Measurements from ENCODE around the gene KRTAP10-2. TPM values are rescaled to one million over a fixed set of nuclear protein-coding genes. Genes with fewer than 3 reads are reported as not detected.

KRTAP10-2 gene
- total RNA-seq, 4 donors from 2014 or later = not detected

DNA sequence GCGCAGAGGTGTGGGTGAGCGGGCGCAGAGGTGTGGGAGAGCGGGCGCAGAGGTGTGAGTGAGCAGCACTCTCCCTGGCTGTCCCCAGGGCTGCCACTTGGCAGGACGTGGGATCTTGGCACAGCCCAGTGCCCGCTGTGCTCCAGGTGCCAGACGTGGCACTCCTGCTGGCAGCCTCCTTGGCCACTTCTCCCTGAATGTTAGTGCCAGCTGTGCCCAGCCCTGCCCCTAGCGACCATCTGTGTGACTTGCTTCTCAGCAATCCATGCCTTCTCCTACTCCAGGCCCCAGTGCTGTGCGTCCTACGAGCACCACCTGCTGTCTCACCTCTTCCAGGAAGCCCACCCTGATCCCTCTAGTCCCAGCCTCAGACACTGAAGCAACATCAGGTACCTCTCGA is 41.8 kb downstream of the KRTAP10-2 start:
- peak in 2 of 3 donors; percentile 71 to 75 for DNase-seq
- Histone ChIP-seq H3K4me1 (peaks cover 0 to 10% (median 6%) of the 10 kb centered on the region in 4 donors), H3K36me3 (no peaks in the 10 kb centered on the region), H3K9me3 (no peaks in the 10 kb centered on the region), H3K27me3 (no peaks in the 10 kb centered on the region), H3K27ac (no peak overlapping the region), H3K4me3 (no peak overlapping the region)
- TF ChIP-seq, protein P1, sequence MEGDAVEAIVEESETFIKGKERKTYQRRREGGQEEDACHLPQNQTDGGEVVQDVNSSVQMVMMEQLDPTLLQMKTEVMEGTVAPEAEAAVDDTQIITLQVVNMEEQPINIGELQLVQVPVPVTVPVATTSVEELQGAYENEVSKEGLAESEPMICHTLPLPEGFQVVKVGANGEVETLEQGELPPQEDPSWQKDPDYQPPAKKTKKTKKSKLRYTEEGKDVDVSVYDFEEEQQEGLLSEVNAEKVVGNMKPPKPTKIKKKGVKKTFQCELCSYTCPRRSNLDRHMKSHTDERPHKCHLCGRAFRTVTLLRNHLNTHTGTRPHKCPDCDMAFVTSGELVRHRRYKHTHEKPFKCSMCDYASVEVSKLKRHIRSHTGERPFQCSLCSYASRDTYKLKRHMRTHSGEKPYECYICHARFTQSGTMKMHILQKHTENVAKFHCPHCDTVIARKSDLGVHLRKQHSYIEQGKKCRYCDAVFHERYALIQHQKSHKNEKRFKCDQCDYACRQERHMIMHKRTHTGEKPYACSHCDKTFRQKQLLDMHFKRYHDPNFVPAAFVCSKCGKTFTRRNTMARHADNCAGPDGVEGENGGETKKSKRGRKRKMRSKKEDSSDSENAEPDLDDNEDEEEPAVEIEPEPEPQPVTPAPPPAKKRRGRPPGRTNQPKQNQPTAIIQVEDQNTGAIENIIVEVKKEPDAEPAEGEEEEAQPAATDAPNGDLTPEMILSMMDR (IDR thresholded peaks at IDR 0.05) = peak in 3 of 6 experiments; percentile 55 to 58 (median 55)
- no peak for TF ChIP-seq POLR2A (IDR thresholded peaks at IDR 0.05)

DNA sequence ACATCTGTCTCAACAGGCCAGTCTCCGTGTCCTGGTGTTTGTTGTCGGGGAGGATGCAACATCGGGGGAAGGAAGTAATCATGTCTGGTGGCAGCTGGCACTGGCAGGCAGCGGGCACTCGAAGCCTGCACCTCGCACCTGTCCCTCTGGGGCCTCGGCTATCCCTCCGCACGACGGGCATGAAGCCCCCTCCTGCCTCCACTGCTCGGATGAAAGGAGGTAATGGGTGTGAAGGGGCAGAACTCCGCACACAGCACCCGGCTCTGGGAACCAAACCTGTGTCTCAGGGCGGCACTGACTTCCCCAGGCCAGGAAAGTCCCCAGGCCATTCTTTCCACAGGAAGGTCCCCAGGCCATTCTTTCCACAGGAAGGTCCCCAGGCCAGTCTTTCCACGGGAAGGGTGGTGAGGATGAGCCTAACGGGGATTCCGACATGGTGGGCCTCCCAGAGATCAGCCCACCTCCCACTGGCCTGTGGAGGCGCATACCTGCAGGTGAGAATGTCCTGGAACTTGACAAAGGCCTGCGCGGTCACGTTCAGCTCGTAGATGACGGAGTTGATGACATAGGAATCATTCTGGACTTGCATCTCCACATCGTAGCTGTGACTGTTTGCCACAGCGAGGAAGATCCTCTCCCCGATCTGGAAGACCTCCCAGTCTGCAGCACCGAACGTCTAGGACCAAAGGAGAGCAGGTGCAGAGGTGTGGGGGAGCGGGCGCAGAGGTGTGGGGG is 42.4 kb downstream of the KRTAP10-2 start:
- Histone ChIP-seq H3K4me1 (peaks cover 0 to 10% (median 6%) of the 10 kb centered on the region in 4 donors), H3K36me3 (no peaks in the 10 kb centered on the region), H3K9me3 (no peaks in the 10 kb centered on the region), H3K27me3 (no peaks in the 10 kb centered on the region), H3K27ac (no peak overlapping the region), H3K4me3 (no peak overlapping the region)
- TF ChIP-seq POLR2A (IDR thresholded peaks at IDR 0.05) = no peak
- TF ChIP-seq, protein P1 (IDR thresholded peaks at IDR 0.05) = no peak
- DNase-seq = no peak

DNA sequence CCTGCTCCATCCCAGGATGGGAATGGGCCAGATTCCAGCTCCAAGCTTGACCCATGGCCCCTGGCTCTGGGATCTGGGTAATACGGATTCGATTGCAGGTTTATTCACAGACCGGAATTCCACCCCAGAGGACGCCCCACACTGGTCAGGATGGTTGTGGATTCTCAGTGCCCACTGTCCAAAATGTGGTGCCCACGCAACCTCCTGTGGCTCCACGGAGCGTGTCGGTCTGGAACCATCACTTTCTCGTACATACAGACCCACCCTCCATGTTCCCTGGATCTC is 42.9 kb downstream of the KRTAP10-2 start:
- Histone ChIP-seq H3K9me3 (no peaks in the 10 kb centered on the region), H3K4me3 (no peak overlapping the region), H3K4me1 (peaks cover 0 to 10% (median 6%) of the 10 kb centered on the region in 4 donors), H3K27me3 (no peaks in the 10 kb centered on the region), H3K27ac (no peak overlapping the region), H3K36me3 (no peaks in the 10 kb centered on the region)
- DNase-seq = no peak
- TF ChIP-seq, protein P1 (IDR thresholded peaks at IDR 0.05) = no peak
- TF ChIP-seq POLR2A (IDR thresholded peaks at IDR 0.05) = no peak

DNA sequence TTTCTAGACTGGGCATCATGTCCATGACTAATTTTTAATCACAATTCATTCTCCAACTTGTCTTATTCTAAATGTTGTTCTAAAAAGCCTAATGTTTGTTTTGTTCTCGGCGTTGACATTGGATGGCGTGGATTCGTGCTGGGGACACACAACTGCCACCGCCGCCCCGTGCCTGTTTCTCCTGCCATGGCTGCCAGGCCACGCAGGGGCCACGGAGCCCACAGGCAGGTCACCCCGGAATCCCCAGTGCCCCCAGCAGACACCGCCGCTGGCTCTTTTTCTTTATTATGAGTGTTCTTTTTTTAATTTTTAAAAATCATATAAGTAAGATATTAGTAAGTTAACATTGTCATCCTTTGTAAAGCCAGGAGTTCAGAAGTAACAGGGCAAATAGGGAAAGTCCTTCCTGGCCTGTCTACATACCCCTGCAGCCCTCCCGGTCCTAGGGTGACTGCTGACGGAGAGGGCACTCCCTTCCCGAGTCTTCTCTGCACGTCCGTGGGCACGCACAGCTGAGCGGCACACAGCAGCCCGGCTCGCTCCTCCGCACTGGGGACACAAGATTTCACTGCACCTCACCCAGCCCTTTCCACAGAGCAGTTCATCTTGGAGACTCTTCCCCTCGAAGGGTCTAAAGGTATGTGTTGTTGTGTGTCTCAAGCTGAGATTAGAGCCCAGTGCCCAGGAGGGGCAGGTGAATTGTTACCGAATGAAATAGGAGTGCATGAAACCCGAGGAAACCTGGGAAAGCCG is 43.5 kb downstream of the KRTAP10-2 start:
- H3K36me3 ChIP-seq = no peaks in the 10 kb centered on the region
- H3K9me3 ChIP-seq = no peaks in the 10 kb centered on the region
- H3K27me3 ChIP-seq = no peaks in the 10 kb centered on the region
- H3K4me1 ChIP-seq = peaks cover 0 to 10% (median 6%) of the 10 kb centered on the region in 4 donors
- H3K27ac ChIP-seq = no peak overlapping the region
- TF ChIP-seq POLR2A (IDR thresholded peaks at IDR 0.05) = no peak
- TF ChIP-seq, protein P1 (IDR thresholded peaks at IDR 0.05) = no peak
- H3K4me3 ChIP-seq = no peak overlapping the region
- DNase-seq = no peak

DNA sequence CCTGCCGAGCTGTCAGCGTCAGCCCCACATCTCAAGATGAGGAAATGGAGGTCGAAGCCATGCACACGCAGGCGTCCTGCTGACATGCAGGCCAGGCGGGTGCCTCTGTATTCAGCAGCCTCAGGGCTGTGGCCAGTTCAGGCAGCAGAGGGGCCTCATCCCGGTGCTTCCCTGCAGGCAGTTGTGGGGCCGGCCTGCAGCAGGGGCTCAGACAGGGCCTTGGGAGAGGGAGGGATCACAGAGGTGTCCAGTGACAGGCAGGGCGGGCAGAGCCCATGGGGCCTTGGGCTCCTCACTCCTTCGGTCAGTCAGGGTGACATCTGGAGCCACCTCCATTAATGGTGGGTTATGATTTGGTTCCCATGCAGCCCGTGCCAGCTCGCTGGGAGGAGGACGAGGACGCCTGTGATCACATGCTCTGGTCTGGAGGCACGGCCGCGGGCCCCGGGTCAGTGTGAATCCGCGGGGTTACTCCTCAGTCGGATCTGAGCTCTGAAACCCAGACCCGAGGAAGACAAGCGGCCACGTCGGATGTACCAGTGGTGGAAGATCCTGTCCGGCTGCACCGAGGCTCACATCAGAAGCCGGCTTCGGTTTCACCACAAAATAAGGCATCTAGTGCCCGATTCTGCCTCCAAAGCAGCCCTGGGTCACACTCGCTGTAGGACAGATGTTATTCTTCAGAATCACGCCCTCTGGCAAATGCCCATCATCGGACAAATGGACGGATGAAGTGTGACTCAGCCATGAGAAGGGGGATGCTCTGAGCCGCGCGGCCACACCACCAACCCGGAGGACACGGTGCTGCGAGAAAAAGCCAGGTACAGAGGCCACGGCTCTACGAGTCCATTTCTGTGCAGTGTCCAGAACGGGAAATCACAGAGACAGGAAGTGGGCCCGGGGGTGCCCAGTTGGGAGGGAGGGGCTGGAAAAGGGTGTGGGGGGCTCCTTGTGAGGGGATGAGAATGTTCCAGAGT is 44.7 kb downstream of the KRTAP10-2 start:
- TF ChIP-seq, protein P1 (IDR thresholded peaks at IDR 0.05) = no peak
- TF ChIP-seq POLR2A (IDR thresholded peaks at IDR 0.05) = no peak
- Histone ChIP-seq H3K9me3 (no peaks in the 10 kb centered on the region), H3K4me1 (peaks cover 0 to 10% (median 6%) of the 10 kb centered on the region in 4 donors), H3K36me3 (no peaks in the 10 kb centered on the region), H3K27ac (no peak overlapping the region), H3K27me3 (no peaks in the 10 kb centered on the region), H3K4me3 (no peak overlapping the region)
- DNase-seq = no peak

Measured in Peyer's patch (tissue), 4 donors.